ENCODE data around the gene BMP2. TPM values are rescaled to one million over a fixed set of nuclear protein-coding genes. Genes with fewer than 3 reads are reported as not detected.

The BMP2 gene
- total and polyA plus RNA-seq, 2 experiments from 2014 or later: 0.73 to 1.0 TPM

GRCh38 chr20:6780433-6781190, 13.1 kb downstream of the BMP2 start:
- Histone ChIP-seq H3F3A (replicated peaks; ENCODE audit: low read depth) (no peaks in the 10 kb centered on the region), H2AFZ (no peak overlapping the region), H3K4me3 (no peak overlapping the region), H3K27ac (ENCODE audit: low read depth) (no peak overlapping the region), H3K36me3 (ENCODE audit: insufficient read depth) (no peaks in the 10 kb centered on the region), H4K20me1 (replicated peaks; ENCODE audit: insufficient read depth) (no peaks in the 10 kb centered on the region), H3K4me1 (ENCODE audit: insufficient read depth) (no peaks in the 10 kb centered on the region), H3K27me3 (ENCODE audit: insufficient read depth) (no peaks in the 10 kb centered on the region), H3K4me2 (no peak overlapping the region), H3K79me2 (replicated peaks; ENCODE audit: insufficient read depth) (no peaks in the 10 kb centered on the region), H3K9me2 (ENCODE audit: insufficient read depth) (no peaks in the 10 kb centered on the region)
- no peak for ATAC-seq
- TF ChIP-seq JUNB (IDR thresholded peaks at IDR 0.05; ENCODE audit: unreplicated experiment) (no peak), NANOG (IDR thresholded peaks at IDR 0.05; ENCODE audit: borderline replicate concordance) (no peak), STAT1 (IDR thresholded peaks at IDR 0.05; ENCODE audit: unreplicated experiment) (no peak)
- TF ChIP-seq, protein P1, sequence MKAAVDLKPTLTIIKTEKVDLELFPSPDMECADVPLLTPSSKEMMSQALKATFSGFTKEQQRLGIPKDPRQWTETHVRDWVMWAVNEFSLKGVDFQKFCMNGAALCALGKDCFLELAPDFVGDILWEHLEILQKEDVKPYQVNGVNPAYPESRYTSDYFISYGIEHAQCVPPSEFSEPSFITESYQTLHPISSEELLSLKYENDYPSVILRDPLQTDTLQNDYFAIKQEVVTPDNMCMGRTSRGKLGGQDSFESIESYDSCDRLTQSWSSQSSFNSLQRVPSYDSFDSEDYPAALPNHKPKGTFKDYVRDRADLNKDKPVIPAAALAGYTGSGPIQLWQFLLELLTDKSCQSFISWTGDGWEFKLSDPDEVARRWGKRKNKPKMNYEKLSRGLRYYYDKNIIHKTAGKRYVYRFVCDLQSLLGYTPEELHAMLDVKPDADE (IDR thresholded peaks at IDR 0.05): no peak
- Mint-ChIP-seq H3K27ac (no peak overlapping the region), H3K27me3 (ENCODE audit: insufficient read depth, low read depth, poor library complexity) (no peaks in the 10 kb centered on the region), H3K36me3 (ENCODE audit: low read depth) (peaks cover 4% of the 10 kb centered on the region; the same call in 2 of the 3 replicates), H3K4me3 (no peak overlapping the region), H3K4me1 (peaks cover 8% of the 10 kb centered on the region; the same call in 2 of the 3 replicates), H3K9me3 (no peaks in the 10 kb centered on the region)
- no peak for DNase-seq (ENCODE audit: low spot score)

- peaks cover 17% of the 10 kb centered on the region; the same call in 2 of the 3 replicates for H3K4me1 Mint-ChIP-seq
- no peaks in the 10 kb centered on the region for H3K9me3 Mint-ChIP-seq
- Histone ChIP-seq H3F3A (replicated peaks; ENCODE audit: low read depth) (no peaks in the 10 kb centered on the region), H3K27ac (ENCODE audit: low read depth) (no peak overlapping the region), H3K4me1 (ENCODE audit: insufficient read depth) (peaks cover 2% of the 10 kb centered on the region; the same call in 1 of the 2 replicates), H3K4me2 (no peak overlapping the region), H3K9me2 (ENCODE audit: insufficient read depth) (no peaks in the 10 kb centered on the region), H2AFZ (no peak overlapping the region), H4K20me1 (replicated peaks; ENCODE audit: insufficient read depth) (no peaks in the 10 kb centered on the region), H3K4me3 (no peak overlapping the region), H3K27me3 (ENCODE audit: insufficient read depth) (no peaks in the 10 kb centered on the region), H3K79me2 (replicated peaks; ENCODE audit: insufficient read depth) (no peaks in the 10 kb centered on the region), H3K36me3 (ENCODE audit: insufficient read depth) (no peaks in the 10 kb centered on the region)
- H3K4me3 Mint-ChIP-seq: no peak overlapping the region
- DNase-seq (ENCODE audit: low spot score): no peak
- no peaks in the 10 kb centered on the region for H3K27me3 Mint-ChIP-seq (ENCODE audit: insufficient read depth, low read depth, poor library complexity)
- H3K36me3 Mint-ChIP-seq (ENCODE audit: low read depth): peaks cover under 1% of the 10 kb centered on the region; the same call in 2 of the 3 replicates
- ATAC-seq: no peak
- H3K27ac Mint-ChIP-seq: no peak overlapping the region
- no peak for TF ChIP-seq CREB1 (CRISPR knock-in tag; IDR thresholded peaks at IDR 0.05; ENCODE audit: low read depth)
- no peak for TF ChIP-seq EZH2phosphoT487 (IDR thresholded peaks at IDR 0.05; ENCODE audit: unreplicated experiment)
- no peak for TF ChIP-seq ZNF114 (CRISPR knock-in tag; IDR thresholded peaks at IDR 0.05)
- no peak for TF ChIP-seq NANOG (IDR thresholded peaks at IDR 0.05; ENCODE audit: borderline replicate concordance)
- no peak for TF ChIP-seq ZNF462 (CRISPR knock-in tag; IDR thresholded peaks at IDR 0.05)
- TF ChIP-seq, protein P1 (IDR thresholded peaks at IDR 0.05): no peak
- TF ChIP-seq STAT1 (IDR thresholded peaks at IDR 0.05; ENCODE audit: unreplicated experiment): no peak
- no peak for TF ChIP-seq ZNF331 (CRISPR knock-in tag; IDR thresholded peaks at IDR 0.05; ENCODE audit: low read depth)
- no peak for TF ChIP-seq POLR2AphosphoS5 (IDR thresholded peaks at IDR 0.05; ENCODE audit: low read depth)
- TF ChIP-seq, protein P2, sequence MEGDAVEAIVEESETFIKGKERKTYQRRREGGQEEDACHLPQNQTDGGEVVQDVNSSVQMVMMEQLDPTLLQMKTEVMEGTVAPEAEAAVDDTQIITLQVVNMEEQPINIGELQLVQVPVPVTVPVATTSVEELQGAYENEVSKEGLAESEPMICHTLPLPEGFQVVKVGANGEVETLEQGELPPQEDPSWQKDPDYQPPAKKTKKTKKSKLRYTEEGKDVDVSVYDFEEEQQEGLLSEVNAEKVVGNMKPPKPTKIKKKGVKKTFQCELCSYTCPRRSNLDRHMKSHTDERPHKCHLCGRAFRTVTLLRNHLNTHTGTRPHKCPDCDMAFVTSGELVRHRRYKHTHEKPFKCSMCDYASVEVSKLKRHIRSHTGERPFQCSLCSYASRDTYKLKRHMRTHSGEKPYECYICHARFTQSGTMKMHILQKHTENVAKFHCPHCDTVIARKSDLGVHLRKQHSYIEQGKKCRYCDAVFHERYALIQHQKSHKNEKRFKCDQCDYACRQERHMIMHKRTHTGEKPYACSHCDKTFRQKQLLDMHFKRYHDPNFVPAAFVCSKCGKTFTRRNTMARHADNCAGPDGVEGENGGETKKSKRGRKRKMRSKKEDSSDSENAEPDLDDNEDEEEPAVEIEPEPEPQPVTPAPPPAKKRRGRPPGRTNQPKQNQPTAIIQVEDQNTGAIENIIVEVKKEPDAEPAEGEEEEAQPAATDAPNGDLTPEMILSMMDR (conservative IDR thresholded peaks at IDR 0.05; ENCODE audit: low read depth in 2 of 2): no peak
These were observed 16.3 kb downstream of the BMP2 start for GRCh38 chr20:6783752-6784151.
